Hepatocyte (in vitro differentiated cells): ENCODE results near the gene BCL11A.

Experiments used
- CTCF ChIP-seq: fragments of 200-600 bp; sonication (generic); IDR thresholded peaks from 2 replicates; pipeline ENCODE4 v1.5.1; 2016; ENCODE audit warnings: antibody characterized with exemption, mild to moderate bottlenecking; ENCODE audit not compliant: poor library complexity
- EZH2 ChIP-seq: fragments of 200-600 bp; sonication (generic); IDR thresholded peaks from 2 replicates; pipeline ENCODE4 v1.6.1; 2016; ENCODE audit warnings: antibody characterized with exemption, mild to moderate bottlenecking, borderline replicate concordance
- EZH2phosphoT487 ChIP-seq: fragments of 200-600 bp; sonication (generic); IDR thresholded peaks from one replicate; pipeline ENCODE4 v1.6.1; 2018; ENCODE audit warnings: antibody characterized with exemption, mild to moderate bottlenecking, low read depth, moderate library complexity; ENCODE audit not compliant: unreplicated experiment, severe bottlenecking

GRCh38 chr2:60456115-60456770 is 97.2 kb downstream of the BCL11A start:
- no peak for TF ChIP-seq CTCF
- TF ChIP-seq EZH2phosphoT487, result no peak
- no peak for TF ChIP-seq EZH2
